PC-3 (cell line): ENCODE results near the gene SLC6A1.

ENCODE experiments used
- EZH2 ChIP-seq: fragments of 300-600 bp; sonication (generic); IDR thresholded peaks from one replicate; pipeline ENCODE4 v1.6.1; 2017; ENCODE audit warnings: antibody characterized with exemption, mild to moderate bottlenecking, low read length; ENCODE audit not compliant: unreplicated experiment
- EZH2phosphoT487 ChIP-seq: fragments of 300-600 bp; sonication (generic); IDR thresholded peaks from 2 replicates; pipeline ENCODE4 v1.6.1; 2018; ENCODE audit warnings: mild to moderate bottlenecking, antibody characterized with exemption, low read length, borderline replicate concordance
- TF ChIP-seq, protein P1 (sequence below): fragments of 300-600 bp; sonication (generic); conservative IDR thresholded peaks from 2 replicates; pipeline ENCODE4 v1.5.1; 2017; ENCODE audit warnings: antibody characterized with exemption, low read depth, mild to moderate bottlenecking, low read length

DNA sequence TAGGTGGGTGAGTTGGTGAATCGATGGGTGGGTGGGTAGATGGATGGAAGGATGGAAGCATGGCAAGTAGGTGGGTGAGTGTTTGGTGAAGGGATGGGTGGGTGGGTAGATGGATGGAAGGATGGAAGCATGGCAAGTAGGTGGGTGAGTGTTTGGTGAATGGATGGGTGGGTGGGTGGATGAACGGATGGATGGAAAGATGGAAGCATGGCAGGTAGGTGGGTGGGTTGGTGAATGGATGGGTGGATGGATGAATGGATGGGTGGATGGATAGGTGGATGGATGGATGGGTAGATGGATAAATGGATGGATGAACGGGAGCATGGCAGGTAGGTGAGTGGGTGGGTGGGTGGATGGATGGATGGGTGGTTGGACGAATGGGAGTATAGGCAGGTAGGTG is 65.1 kb downstream of the SLC6A1 start:
- TF ChIP-seq, protein P1, sequence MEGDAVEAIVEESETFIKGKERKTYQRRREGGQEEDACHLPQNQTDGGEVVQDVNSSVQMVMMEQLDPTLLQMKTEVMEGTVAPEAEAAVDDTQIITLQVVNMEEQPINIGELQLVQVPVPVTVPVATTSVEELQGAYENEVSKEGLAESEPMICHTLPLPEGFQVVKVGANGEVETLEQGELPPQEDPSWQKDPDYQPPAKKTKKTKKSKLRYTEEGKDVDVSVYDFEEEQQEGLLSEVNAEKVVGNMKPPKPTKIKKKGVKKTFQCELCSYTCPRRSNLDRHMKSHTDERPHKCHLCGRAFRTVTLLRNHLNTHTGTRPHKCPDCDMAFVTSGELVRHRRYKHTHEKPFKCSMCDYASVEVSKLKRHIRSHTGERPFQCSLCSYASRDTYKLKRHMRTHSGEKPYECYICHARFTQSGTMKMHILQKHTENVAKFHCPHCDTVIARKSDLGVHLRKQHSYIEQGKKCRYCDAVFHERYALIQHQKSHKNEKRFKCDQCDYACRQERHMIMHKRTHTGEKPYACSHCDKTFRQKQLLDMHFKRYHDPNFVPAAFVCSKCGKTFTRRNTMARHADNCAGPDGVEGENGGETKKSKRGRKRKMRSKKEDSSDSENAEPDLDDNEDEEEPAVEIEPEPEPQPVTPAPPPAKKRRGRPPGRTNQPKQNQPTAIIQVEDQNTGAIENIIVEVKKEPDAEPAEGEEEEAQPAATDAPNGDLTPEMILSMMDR = no peak
- no peak for TF ChIP-seq EZH2
- TF ChIP-seq EZH2phosphoT487 = no peak
